Measurements from ENCODE around the gene WDR20. TPM values are rescaled to one million over a fixed set of nuclear protein-coding genes. Genes with fewer than 3 reads are reported as not detected.

WDR20 gene
- polyA plus RNA-seq, 1 donor (not counting 4 experiments of a cell fraction or from before 2014, with no cell fraction given): 24.5 TPM

GRCh38 chr14:102187568-102188001 is 47.9 kb downstream of the WDR20 start:
- peak overlapping the region; percentile 50 for H3K27ac ChIP-seq (ENCODE audit: control insufficient read depth, insufficient read depth, low read length)
- dilution Hi-C loops (cut with MboI; ENCODE audit: extremely low pct_ligation_motif_present, low sequenced_read_pairs): no loop called here
- H3K4me1 ChIP-seq (ENCODE audit: control insufficient read depth, extremely low read depth, insufficient read depth, low read length): peaks cover 26% of the 10 kb centered on the region
- no peaks in the 10 kb centered on the region for H3K9me3 ChIP-seq (ENCODE audit: control insufficient read depth, low read depth, low read length)
- H3K9ac ChIP-seq (ENCODE audit: control insufficient read depth, extremely low read depth, insufficient read depth, low read length): peak overlapping the region; percentile 17
- H3K4me2 ChIP-seq (ENCODE audit: control insufficient read depth, extremely low read depth, insufficient read depth, low read depth, low read length): peak overlapping the region; percentile 49
- H3K4me3 ChIP-seq (ENCODE audit: control insufficient read depth in 2 of 3, extremely low read depth in 1 of 3, insufficient read depth in 2 of 3, low read depth in 1 of 3, low read length in 3 of 3): peak overlapping the region in 2 of 3 experiments; percentile 6 to 23
- no peak for TF ChIP-seq EZH2 (IDR thresholded peaks at IDR 0.05; ENCODE audit: low read length)
- TF ChIP-seq CTCF (optimal IDR thresholded peaks at IDR 0.05 in 1 of 3, IDR thresholded peaks at IDR 0.05 in 1 of 3, conservative IDR thresholded peaks at IDR 0.05 in 1 of 3; ENCODE audit: extremely low read depth in 1 of 3, insufficient read depth in 2 of 3, low read length in 3 of 3): no peak
- no peaks in the 10 kb centered on the region for H3K27me3 ChIP-seq (ENCODE audit: control insufficient read depth, extremely low read depth, insufficient read depth, low read length)
- DNase-seq (ENCODE audit: low read depth, low spot score) (no peak), FAIRE-seq (no peak)
- H4K20me1 ChIP-seq (ENCODE audit: control insufficient read depth, extremely low read depth, insufficient read depth, low read length): peaks cover 3% of the 10 kb centered on the region
- H3K36me3 ChIP-seq (ENCODE audit: control insufficient read depth in 2 of 2, extremely low read depth in 1 of 2, insufficient read depth in 2 of 2, low read length in 2 of 2): peaks cover 0 to 3% of the 10 kb centered on the region in 2 experiments
- peaks cover 10% of the 10 kb centered on the region for H3K9me1 ChIP-seq (ENCODE audit: control insufficient read depth, extremely low read depth, insufficient read depth, low read length)
- H2AFZ ChIP-seq (ENCODE audit: control insufficient read depth, low read length): no peak overlapping the region
- peaks cover 86% of the 10 kb centered on the region for H3K79me2 ChIP-seq (ENCODE audit: control insufficient read depth, insufficient read depth, low read length)

DNA sequence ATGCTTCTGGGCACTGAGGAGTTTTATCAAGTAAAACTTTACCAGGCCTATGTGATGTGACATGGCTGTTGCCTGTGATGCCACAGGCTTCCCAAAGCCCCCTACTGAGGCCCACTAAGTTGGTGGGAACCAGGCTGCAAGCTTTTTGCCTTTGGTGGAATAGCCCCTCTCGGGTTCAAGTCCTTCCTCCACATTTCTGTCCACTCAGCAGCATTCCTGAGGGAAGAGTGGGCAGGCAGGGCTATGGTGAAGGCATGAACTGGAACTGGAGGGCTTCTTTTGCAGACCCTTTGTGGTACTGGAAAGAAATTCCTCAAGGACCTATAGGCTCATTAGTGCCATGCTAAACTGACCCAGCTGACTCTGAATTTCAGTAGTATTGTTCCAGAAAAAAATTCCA is 48.5 kb downstream of the WDR20 start:
- H3K4me1 ChIP-seq (ENCODE audit: control insufficient read depth, extremely low read depth, insufficient read depth, low read length): peaks cover 22% of the 10 kb centered on the region
- H3K9me1 ChIP-seq (ENCODE audit: control insufficient read depth, extremely low read depth, insufficient read depth, low read length): peaks cover 10% of the 10 kb centered on the region
- H3K4me2 ChIP-seq (ENCODE audit: control insufficient read depth, extremely low read depth, insufficient read depth, low read depth, low read length): no peak overlapping the region
- H4K20me1 ChIP-seq (ENCODE audit: control insufficient read depth, extremely low read depth, insufficient read depth, low read length): peaks cover 4% of the 10 kb centered on the region
- dilution Hi-C loops (cut with MboI; ENCODE audit: extremely low pct_ligation_motif_present, low sequenced_read_pairs): no loop called here
- no peak for DNase-seq (ENCODE audit: low read depth, low spot score)
- no peaks in the 10 kb centered on the region for H3K27me3 ChIP-seq (ENCODE audit: control insufficient read depth, extremely low read depth, insufficient read depth, low read length)
- peaks cover 85% of the 10 kb centered on the region for H3K79me2 ChIP-seq (ENCODE audit: control insufficient read depth, insufficient read depth, low read length)
- no peak overlapping the region for H3K4me3 ChIP-seq (ENCODE audit: control insufficient read depth in 2 of 3, extremely low read depth in 1 of 3, insufficient read depth in 2 of 3, low read depth in 1 of 3, low read length in 3 of 3)
- peaks cover 0 to 3% of the 10 kb centered on the region in 2 experiments for H3K36me3 ChIP-seq (ENCODE audit: control insufficient read depth in 2 of 2, extremely low read depth in 1 of 2, insufficient read depth in 2 of 2, low read length in 2 of 2)
- no peak for FAIRE-seq
- H2AFZ ChIP-seq (ENCODE audit: control insufficient read depth, low read length): no peak overlapping the region
- no peak for TF ChIP-seq EZH2 (IDR thresholded peaks at IDR 0.05; ENCODE audit: low read length)
- no peak for TF ChIP-seq CTCF (optimal IDR thresholded peaks at IDR 0.05 in 1 of 3, IDR thresholded peaks at IDR 0.05 in 1 of 3, conservative IDR thresholded peaks at IDR 0.05 in 1 of 3; ENCODE audit: extremely low read depth in 1 of 3, insufficient read depth in 2 of 3, low read length in 3 of 3)
- peak overlapping the region; percentile 50 for H3K27ac ChIP-seq (ENCODE audit: control insufficient read depth, insufficient read depth, low read length)
- no peaks in the 10 kb centered on the region for H3K9me3 ChIP-seq (ENCODE audit: control insufficient read depth, low read depth, low read length)
- H3K9ac ChIP-seq (ENCODE audit: control insufficient read depth, extremely low read depth, insufficient read depth, low read length): no peak overlapping the region
